B cell (primary cell): Measurements from ENCODE around the gene EHF.

Experiments used
- CTCF ChIP-seq: fragments of 200-600 bp; IDR thresholded peaks from one replicate; pipeline ENCODE4 v1.8.0; 2022; ENCODE audit warnings: antibody characterized with exemption, mild to moderate bottlenecking
- EZH2 ChIP-seq: IDR thresholded peaks from 2 replicates; pipeline ENCODE4 v1.6.1; 2012; ENCODE audit warnings: borderline replicate concordance, low read depth, mild to moderate bottlenecking, moderate library complexity, low read length; ENCODE audit not compliant: insufficient read depth, poor library complexity, severe bottlenecking

GRCh38 chr11:34653031-34653430, 32.1 kb downstream of the EHF start:
- TF ChIP-seq CTCF (no peak), EZH2 (no peak)
